ENCODE data around the gene IFT27.
"Not testable (repeated sequence)": the region's sequence is repeated elsewhere in the genome, so short reads cannot be mapped to it uniquely, and the experiment has no call there.

The IFT27 gene

DNA sequence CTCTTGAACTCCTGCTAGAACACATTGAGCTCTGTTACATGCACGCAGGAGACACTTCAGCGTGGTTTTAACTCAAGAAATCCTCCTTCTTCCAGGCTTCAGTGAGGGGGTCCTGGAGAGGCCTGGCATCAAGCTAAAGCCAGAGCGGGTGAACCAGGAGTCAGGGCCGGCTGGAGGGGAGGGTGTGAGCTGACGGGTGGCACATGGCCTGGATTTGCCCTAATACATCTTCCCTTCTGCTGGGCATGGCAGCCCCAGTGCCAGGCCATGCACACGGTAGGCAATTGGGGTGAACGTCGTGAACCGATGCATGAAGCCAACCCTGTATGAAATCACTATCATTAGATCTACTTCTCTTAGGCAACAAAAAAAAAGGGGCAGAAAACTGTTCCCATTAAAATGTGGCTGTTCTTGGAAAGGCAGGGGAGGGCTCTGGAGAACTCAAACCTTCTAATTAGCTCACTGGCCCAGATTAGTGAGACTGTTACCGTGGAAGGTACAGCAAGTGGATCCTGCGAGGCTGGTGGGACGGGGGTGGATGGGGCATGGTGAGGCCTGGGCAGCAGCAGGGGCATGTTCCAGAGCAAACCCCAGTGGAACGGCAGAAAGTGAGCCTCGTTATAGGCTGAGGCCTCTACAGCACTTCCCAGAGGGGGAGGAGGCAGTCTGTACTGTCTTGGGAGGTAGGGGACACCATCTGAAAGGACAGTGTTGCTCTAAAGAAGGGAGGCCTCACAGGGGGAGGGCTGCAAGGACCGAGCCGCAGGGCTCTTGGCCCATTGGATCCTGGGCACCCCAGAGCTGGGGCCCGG lies 10.6 kb downstream of the IFT27 start:
- no peak for DNase-seq (ENCODE audit: low spot score)

DNA sequence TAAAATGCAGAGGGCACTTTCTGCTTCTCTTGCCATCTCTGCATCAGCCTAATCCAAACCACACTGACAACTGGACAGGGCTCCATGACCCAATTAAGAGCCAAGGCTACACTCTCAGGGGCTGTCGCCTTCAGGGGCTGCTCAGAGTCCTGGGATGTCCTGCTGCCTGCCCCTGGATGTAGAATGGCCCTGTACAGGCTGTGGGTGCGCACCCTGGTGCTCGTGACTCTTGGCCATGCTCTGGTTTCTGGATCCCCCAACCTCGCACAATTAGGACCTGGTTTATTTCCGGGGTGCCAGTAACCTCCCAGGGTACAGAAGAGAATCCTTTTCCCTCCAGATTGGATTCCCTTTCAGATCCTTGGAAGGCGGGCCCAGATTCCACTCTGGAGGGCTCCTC lies 11.3 kb downstream of the IFT27 start:
- no peak for DNase-seq (ENCODE audit: low spot score)

DNA sequence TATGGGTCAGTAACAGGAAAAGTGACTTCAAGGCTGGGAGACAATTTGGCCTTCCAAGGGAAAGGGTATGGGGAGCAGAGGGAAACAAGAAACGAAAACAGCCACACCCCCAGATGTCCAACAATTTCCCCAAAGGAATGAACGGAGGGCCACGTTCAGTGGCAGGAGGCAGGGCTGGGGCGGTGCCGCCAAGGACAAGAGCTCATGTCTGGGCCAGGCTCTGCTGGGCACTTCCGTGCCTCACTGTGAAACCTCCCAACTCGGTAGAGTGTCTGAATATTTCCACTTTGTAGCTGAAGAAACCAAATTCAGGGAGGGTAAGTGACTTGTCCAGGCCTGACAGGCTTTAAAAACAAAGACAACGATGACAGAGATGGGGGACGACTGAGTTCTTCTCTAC lies 11.9 kb downstream of the IFT27 start:
- no peak for DNase-seq (ENCODE audit: low spot score)

DNA sequence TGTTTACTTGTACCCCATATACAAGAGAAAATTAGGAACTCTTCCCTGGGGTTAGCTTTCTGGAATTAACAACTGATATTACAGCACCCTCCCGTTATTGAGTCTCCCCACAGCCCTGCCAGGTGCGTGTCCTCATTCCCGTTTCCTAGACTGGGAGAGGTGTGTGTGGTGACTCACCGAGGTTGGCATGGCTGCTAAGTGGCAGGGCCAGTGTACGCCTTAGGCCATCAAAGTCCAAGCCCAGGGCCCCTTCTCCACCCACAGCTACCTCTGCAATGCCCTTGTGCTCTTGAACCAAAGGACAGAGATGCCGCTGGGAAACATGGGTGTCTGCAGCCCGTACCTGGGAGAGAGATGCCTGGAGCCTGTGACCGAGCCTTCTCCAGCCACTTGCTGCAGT lies 12.3 kb downstream of the IFT27 start:
- DNase-seq (ENCODE audit: low spot score): no peak

DNA sequence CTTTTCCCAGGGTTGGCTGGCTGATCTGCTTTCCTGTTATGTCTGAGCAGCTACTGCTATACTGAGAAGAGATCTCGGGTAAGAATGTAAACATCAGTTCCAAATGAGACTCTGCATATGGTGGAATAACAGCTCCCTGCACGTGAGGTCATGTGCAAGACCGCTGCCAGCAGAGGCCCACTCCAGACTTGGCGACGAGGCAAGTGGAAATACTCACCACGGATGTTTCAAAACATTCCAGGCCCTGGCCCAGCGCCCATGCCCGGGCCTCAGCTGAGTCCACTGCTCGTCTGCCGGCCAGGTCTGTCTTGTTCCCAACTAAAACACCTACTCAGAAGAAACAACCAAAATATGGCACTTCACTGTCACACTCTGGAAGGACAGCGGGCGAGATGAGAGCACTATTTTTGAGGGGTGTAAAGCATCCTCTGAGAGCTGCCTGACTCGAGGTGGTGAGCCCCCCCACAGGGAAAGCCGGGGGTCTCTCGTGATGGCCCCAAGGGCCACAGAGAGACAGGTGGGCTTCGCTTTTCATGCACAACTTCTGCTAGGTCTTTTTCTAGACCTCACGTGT lies 13.1 kb downstream of the IFT27 start:
- DNase-seq (ENCODE audit: low spot score): peak; percentile 59

DNA sequence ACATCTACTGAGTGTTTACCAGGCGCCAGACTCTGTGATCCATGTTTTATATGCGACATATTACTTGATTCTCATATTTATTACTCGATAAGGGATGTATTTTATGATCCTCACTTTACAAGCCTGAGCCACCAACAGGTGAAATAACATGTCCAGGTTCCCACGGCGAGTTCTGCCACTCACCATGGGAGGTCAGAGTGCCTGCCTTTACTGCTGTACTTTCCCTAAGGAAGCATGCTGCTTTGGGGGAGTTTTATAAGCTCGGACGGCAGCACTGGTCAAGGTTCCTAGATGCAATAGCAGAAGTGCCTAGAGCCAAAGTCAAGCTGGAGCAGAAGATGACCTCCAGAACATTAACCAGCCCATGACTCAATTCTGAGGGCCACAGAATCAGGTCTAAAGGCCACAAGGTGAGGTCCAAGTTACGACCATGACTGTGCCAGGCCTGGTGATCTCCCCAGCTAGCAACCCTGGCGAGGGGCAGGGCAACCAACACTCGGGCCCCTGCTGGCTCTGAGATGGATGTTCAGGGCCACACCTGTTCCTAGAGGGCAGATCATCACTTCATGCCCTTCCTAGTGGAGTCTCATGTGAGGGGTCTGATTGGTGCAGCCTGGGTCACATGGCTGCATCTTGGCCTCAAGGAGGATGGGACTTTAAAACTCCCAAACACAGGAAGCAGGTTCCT lies 14.2 kb downstream of the IFT27 start:
- no peak for DNase-seq (ENCODE audit: low spot score)

DNA sequence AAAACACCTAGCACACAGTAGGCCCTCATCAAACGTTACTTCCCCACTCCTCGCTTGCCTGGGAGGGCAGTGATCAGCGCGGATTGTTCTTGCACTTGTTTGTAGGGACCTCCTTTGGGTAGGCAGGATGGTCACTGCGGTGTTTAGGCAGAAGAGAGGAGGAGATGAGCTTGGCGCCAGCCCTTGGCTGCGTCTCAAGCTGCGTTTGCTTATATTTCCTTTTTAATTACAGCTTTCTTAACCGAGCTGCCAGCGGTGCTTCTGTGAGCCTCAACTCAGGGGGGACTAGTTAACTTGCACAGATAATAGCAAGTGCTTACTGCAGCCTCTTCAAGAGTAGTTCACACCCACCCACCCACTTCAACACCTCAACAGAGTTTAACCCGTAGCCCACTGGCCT lies 15.1 kb downstream of the IFT27 start:
- DNase-seq (ENCODE audit: low spot score): no peak

DNA sequence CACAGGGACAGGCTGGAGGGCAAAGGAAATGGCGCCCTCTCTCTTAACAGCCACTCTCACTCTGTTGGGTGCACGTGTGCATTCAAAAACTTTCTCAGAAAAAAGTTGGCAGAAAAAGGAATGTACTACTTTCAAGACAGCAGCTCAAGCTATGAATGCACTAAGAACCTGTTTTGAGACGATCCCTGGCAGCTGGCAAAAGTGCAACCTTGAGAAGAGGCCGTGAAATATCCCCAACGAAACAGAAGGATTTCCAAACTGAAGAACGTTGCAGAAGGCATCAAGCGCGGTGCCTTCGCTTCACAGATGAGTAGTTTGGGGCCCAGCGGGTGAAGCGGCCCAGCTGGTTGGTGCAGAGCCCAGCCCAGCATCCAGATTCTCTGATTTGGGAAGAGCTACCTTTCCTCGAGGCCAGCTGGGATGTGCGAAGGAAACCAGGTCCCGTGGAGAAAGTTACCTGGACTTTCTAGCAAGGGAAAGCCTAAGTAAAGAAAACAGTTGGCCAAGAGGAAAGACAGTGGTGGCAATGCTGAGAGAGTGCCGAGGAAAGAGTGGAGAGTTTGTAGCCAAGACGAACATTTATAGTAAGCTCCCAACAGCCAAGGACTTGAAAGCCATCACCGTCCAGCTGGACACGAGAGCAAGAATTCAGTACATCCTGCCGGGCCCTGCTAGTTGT lies 16.3 kb downstream of the IFT27 start:
- no peak for DNase-seq (ENCODE audit: low spot score)

DNA sequence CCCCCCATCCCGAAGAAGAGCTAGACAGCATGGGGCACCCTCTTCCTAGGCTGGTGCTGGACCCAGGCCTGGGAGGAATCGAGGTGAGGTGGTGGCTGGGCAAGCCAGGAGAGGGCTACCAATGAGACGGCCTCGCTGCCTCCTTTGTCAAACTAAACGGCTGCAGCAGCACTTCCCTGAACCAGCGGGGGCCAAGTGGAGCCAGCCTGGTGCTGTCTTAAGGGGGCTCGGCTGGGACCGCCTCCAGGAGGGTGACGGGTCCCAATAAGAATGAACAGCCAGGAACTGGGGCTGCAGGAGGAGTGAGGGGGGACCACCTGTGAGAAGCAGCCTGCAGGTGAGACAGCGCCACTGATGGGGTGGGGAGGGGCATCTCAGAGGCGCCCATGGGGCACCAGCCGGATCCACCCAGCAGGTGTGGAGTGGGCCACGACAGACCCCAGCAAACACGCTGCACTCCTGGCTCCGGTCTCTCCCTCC lies 17.1 kb downstream of the IFT27 start:
- no peak for DNase-seq (ENCODE audit: low spot score)

DNA sequence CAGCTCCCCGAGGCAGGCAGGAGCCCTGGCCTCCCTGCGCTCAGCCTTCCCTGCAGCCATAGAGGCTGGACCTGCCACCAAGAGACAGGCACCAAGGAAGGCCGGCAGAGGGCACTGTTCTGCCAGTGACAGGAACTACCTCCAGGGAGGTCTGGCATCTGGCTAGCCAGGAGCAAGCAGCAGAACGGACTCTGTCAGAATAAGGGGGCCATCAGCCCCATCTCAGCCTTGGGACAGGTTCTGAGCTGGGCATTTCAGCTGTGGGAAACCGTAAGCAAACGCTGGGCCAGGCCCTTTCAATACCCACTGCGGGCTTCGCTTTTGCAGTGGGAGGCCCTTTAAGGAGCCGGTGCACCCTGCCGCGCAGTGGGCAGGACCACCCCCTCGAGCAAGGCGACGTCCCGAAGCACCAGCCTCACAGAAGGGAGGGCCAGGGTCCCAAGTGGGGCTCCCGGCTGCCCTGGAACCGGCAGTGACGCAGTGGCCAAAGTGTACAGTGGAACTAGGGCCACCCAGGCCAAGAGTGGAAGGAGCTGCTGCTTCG lies 18.2 kb downstream of the IFT27 start:
- peak; percentile 81 for DNase-seq (ENCODE audit: low spot score)

DNA sequence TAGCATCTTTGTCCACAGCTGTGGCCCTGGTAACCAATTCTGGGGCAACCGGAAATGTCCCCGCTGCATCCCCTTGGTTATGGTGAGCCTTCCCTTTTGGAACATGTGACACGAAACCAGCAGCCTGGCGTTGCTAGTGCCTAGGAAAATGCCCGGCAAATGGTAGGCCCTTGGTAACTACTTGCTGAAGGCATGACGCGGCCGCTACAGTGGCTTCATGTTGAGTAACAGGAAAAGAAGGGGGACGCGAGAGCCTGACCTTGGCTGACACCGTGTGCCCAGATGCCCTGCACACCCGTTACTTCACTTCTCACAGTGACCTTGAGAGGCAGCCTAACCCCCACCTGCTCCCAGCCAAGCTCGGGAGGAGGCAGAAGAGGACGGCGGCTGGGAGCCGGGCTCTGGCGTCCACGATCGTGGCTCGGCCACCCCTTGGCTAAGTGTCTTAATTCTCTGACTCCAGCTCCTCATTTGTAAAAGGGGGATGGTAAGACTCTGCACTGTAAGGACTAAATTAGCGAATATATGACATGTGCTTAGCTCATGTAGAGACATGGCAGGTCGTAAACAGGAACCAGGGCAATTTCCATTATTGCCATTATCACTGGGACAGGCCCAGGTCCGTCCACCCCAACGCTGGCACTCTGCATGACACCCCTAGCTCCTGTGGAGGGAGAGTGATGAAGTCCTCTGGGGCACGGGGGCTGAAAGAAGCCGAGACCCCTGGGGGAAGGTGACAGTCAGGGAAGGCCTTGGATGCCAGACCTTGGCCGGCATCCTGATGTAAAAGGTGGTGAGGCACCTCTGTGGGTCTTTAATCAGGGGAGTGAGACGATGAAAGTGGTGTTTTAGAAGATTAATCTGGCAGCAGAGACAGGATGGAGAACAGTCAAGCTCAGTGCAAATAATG lies 18.9 kb downstream of the IFT27 start:
- DNase-seq (ENCODE audit: low spot score): no peak

DNA sequence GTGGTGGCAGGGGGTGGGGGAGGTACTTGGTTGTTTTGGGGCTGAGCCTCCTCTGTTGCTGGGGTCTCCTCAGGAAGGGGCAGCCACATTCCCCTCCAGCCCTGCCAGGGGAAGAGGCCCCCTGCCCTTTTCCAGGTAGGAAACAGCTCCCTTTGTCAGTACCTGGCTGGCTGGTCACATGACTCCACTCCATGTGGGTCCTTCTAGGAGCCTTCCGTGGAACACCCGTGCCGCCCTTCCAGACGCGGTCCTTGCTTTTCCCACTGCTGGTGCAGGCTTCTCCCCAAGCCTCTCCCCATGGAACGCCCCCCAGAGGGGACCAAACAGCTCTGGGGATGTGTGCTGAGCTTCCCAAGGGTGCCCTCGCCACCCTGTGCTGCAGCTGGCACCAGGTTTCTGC lies 19.9 kb downstream of the IFT27 start:
- no peak for DNase-seq (ENCODE audit: low spot score)

DNA sequence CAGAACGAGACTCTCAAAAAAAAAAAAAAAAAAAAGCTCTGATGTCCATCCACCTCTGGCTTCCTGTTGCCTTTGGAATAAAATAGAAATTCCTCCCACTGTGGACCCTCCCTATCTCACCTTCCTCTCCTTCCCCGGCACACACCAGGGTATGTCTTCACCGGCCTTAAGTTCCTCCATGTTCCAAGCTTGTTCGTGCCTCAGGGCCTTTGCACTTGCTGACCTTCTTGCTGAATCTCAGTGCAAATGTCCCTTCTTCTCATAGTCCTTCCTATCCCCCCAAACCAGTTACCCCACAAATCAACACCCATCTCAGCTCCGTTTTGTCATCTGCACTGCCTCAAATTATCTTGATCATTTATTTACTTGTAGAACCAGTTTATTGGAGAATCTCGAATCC lies 20.6 kb downstream of the IFT27 start:
- DNase-seq (ENCODE audit: low spot score): no peak

DNA sequence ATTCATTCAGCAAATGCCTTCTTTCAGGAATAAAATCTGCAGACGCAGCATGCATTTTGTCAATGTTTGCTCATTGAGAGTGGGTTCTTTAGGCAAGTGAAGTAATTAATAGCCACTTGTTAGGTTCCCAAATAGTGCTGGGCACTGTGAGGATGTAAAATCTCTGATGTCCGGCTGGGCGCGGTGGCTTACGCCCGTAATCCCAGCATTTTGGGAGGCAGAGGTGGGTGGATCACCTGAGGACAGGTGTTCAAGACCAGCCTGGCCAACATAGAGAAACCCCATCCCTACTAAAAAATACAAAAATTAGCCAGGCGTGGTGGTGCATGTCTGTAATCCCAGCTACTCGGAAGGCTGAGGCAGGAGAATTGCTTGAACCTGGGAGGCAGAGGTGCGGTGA lies 21.0 kb downstream of the IFT27 start:
- not testable (repeated sequence) for DNase-seq (ENCODE audit: low spot score)

DNA sequence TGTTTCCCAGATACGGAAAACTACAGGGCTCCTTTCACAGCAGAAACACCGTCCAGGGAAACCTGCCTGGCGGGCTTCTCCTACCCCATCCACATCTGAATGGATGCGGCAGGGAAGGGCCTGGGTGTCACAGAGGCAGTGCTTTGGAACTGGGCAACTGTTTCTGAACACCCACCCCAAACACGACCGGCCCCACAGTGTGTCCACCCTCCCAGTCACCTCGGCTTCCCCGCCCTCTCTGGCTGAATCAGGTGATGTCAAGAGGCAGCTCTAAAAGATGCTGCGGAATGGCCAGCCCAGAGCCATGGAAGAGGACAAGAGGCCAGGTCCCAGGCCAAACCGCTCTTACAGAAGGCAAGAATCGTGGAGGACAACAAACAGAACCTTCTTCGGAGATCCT lies 22.0 kb downstream of the IFT27 start:
- no peak for DNase-seq (ENCODE audit: low spot score)

DNA sequence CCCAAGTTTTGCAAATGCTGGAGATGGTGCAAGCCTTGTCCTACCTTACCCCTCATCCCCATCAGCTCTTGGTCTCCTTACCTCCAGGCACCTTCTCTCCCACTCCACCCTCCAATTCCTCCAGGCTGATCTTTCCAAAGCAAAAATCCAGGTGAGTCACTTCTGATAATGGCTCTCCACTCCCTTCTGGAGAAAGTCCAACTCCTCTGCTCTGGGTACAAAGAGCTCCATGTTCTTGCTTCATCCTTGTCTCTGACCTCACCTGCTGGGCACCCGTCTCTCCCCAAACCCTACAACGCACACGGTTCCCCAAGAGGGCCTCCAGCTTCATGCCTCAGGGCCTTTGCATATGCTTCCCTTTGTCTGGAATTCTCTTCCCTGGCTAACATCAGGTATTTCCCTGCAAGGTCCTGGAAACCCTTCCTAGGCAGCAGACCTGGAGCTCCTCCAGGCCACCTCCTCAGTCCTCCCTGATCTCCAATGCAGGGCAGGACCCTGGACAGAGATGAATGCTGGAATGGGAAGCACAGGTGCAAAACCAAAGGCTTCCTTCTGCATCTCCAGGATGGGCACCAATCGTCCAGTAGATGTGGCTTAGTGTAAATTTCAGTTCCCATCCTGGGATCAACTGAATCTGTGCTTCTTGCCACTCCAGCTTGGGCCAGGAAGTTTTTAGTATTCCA lies 22.7 kb downstream of the IFT27 start:
- DNase-seq (ENCODE audit: low spot score): no peak

DNA sequence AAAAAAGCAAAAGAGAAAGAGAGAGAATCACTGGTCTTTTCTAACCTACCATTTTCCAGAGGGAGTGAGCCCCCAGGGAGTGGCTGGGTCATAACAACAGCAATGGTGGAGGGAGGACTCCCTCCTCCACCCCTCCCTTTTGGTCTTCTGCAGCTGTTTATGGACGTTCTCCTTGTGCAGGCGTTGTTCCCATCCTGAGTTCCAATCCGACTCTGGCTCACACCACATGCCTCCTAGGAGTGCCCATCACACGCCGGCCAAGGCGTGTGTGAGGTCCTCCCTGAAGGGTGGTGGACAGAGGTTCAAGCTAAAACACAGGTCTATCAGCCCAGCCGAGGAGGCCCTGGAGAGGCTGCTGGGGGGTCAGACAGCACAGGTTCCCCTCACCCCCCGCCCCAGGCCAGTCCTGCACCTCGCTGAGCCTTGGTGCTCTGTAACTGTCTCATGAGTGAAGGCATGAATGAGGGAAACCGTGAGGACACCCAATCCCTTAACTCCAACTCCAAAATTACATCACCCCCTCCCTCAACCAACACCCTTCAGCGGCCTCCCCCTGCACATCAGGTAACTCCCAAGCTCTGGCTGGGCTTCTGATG lies 29.4 kb downstream of the IFT27 start:
- DNase-seq (ENCODE audit: low spot score): no peak

DNA sequence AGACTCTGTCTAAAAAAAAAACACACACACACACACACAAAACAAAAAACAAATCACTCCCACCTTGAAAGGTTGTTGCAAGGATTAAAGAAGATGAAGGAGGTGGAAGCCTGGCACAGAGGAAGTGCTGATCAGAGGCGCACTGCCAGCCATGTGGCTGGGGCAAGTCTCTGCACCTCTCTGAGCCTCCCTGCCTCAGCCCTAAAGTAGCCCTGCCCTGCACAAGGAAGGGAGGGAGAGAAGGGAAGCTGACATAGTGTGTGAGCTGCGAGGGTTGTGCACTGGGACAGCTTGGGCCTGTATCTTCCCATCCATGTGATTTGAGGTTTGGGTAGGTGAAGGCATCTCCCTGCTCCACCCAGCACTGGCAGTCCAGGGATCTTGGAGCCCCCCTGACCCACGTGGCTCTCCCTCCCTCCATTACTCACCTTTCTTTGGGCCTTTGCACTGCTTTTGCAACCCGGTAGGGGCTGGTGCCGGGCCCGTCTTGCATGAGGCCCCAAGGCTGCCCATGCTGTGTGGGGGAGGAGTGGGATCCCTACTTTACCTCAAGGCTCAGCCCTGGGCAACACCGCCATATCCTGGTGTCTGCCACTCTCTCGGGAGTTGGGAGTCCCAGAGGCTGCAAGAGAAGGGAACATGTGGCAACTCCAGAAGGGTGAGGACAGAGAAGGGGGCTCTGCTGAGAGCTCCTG lies 30.5 kb downstream of the IFT27 start:
- DNase-seq (ENCODE audit: low spot score): no peak

DNA sequence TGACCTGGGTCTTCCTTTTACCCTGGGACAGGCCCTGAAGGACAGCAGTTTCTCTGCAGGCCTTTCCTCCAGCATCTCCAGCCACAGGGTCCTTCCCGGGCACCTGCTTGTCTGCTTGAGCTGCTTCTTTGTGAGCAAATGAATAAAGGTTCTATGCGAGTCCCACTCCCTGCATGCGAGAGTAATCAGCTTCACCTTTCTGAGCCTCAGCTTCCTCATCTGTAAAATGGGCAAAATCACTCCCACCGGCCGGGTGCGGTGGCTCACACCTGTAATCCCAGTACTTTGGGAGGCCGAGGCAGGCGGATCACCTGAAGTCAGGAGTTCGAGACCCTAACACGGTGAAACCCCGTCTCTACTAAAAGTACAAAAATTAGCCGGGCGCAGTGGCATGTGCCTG lies 31.1 kb downstream of the IFT27 start:
- DNase-seq (ENCODE audit: low spot score): no peak

DNA sequence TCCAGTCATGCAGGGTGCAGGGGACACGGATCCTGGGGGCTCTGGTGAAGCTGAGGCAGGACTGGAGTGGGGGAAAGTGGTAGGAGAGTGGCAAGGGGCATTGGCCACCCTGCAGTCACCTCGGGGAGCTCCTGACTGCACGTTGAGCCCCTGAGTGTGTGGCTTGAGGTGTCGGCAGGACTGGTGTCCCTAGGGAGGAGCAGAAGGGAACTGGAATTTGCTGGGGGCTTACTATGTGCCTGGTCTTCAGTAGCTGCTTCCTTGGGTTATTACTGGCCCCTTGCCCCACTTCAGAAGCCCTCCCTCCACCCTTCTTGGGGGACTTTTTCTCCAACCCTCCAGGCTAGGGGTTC lies 31.5 kb downstream of the IFT27 start:
- DNase-seq (ENCODE audit: low spot score): no peak
